H9 (cell line): Measurements from ENCODE around the gene CRHR1. TPM values are rescaled to one million over a fixed set of nuclear protein-coding genes. Genes with fewer than 3 reads are reported as not detected.

ENCODE experiments used
- DNase-seq: peaks from one replicate; pipeline ENCODE4 v3.0.0-alpha.2; 2017
- H2AFZ ChIP-seq: one replicate; pipeline ENCODE4 v1.6.1; 2013; ENCODE audit warnings: mild to moderate bottlenecking, low read length, control low read depth, moderate library complexity
- H2AK5ac ChIP-seq: 2 replicates; pipeline ENCODE4 v1.6.1; 2013; ENCODE audit warnings: low read length, control low read depth, mixed read lengths; ENCODE audit not compliant: insufficient read length
- H2BK120ac ChIP-seq: one replicate; pipeline ENCODE4 v1.6.1; 2013; ENCODE audit warnings: low read depth, mild to moderate bottlenecking, low read length, control low read depth, inconsistent platforms; ENCODE audit not compliant: poor library complexity, severe bottlenecking
- H2BK12ac ChIP-seq: 2 replicates; pipeline ENCODE4 v1.6.1; 2013; ENCODE audit warnings: low read length, control low read depth, mixed read lengths, low read depth; ENCODE audit not compliant: insufficient read length
- H2BK15ac ChIP-seq: 2 replicates; pipeline ENCODE4 v1.6.1; 2013; ENCODE audit warnings: low read depth, low read length, control low read depth
- H2BK20ac ChIP-seq: one replicate; pipeline ENCODE4 v1.6.1; 2013; ENCODE audit warnings: low read depth, mild to moderate bottlenecking, low read length, control low read depth, inconsistent platforms; ENCODE audit not compliant: poor library complexity, severe bottlenecking
- H2BK5ac ChIP-seq: 2 replicates; pipeline ENCODE4 v1.6.1; 2013; ENCODE audit warnings: low read length, control low read depth, mixed read lengths; ENCODE audit not compliant: insufficient read length
- H3K14ac ChIP-seq: 2 replicates; pipeline ENCODE4 v1.6.1; 2013; ENCODE audit warnings: low read length, control low read depth; ENCODE audit not compliant: insufficient read depth
- H3K18ac ChIP-seq: 2 replicates; pipeline ENCODE4 v1.6.1; 2013; ENCODE audit warnings: low read depth, mild to moderate bottlenecking, mixed read lengths, low read length, control low read depth; ENCODE audit not compliant: insufficient read length
- H3K23ac ChIP-seq: 2 replicates; pipeline ENCODE4 v1.6.1; 2013; ENCODE audit warnings: low read length, control low read depth, mixed read lengths, low read depth; ENCODE audit not compliant: insufficient read length
- H3K23me2 ChIP-seq: 2 replicates; pipeline ENCODE4 v1.6.1; 2013; ENCODE audit warnings: low read depth, mild to moderate bottlenecking, mixed read lengths, low read length, control low read depth; ENCODE audit not compliant: insufficient read length, poor library complexity, severe bottlenecking
- H3K27ac ChIP-seq: 2 replicates; pipeline ENCODE4 v1.5.1; 2013; ENCODE audit warnings: low read length, control low read depth, mixed read lengths, low read depth; ENCODE audit not compliant: insufficient read length
- H3K27me3 ChIP-seq: 2 replicates; pipeline ENCODE4 v1.6.1; 2013; ENCODE audit warnings: low read length, control low read depth, inconsistent platforms; ENCODE audit not compliant: insufficient read depth
- H3K4ac ChIP-seq: 2 replicates; pipeline ENCODE4 v1.6.1; 2013; ENCODE audit warnings: low read depth, mild to moderate bottlenecking, control low read depth, inconsistent platforms, low read length, moderate library complexity
- H3K4me1 ChIP-seq: 2 replicates; pipeline ENCODE4 v1.6.1; 2013; ENCODE audit warnings: low read length, control low read depth, inconsistent platforms; ENCODE audit not compliant: insufficient read depth
- H3K4me2 ChIP-seq: 2 replicates; pipeline ENCODE4 v1.6.1; 2013; ENCODE audit warnings: low read length, control low read depth, mixed read lengths; ENCODE audit not compliant: insufficient read length, insufficient read depth
- H3K56ac ChIP-seq: 2 replicates; pipeline ENCODE4 v1.6.1; 2013; ENCODE audit warnings: low read depth, mild to moderate bottlenecking, mixed read lengths, low read length, control low read depth; ENCODE audit not compliant: insufficient read length
- H3K79me1 ChIP-seq: 2 replicates; pipeline ENCODE4 v1.6.1; 2013; ENCODE audit warnings: low read depth, mild to moderate bottlenecking, moderate library complexity, low read length, control low read depth, inconsistent platforms; ENCODE audit not compliant: insufficient read depth, poor library complexity, severe bottlenecking
- H3K79me2 ChIP-seq: 2 replicates; pipeline ENCODE4 v1.6.1; 2013; ENCODE audit warnings: low read length, control low read depth, inconsistent platforms; ENCODE audit not compliant: insufficient read depth
- H3K9ac ChIP-seq: 2 replicates; pipeline ENCODE4 v1.6.1; 2013; ENCODE audit warnings: low read length, control low read depth, mixed read lengths; ENCODE audit not compliant: insufficient read length; ENCODE audit errors: extremely low read depth
- H3K9me3 ChIP-seq: one replicate; pipeline ENCODE4 v1.6.1; 2013; ENCODE audit warnings: low read depth, low read length, inconsistent platforms; ENCODE audit not compliant: control insufficient read depth
- H3T11ph ChIP-seq: one replicate; pipeline ENCODE4 v1.6.1; 2013; ENCODE audit warnings: mild to moderate bottlenecking, low read length, control low read depth, inconsistent platforms
- H4K20me1 ChIP-seq: one replicate; pipeline ENCODE4 v1.6.1; 2013; ENCODE audit not compliant: control insufficient read depth, insufficient read length, insufficient read depth
- H4K5ac ChIP-seq: 2 replicates; pipeline ENCODE4 v1.6.1; 2013; ENCODE audit warnings: low read depth, mild to moderate bottlenecking, mixed read lengths, low read length, control low read depth; ENCODE audit not compliant: insufficient read length
- H4K8ac ChIP-seq: replicated peaks from 2 replicates; pipeline ENCODE4 v1.6.1; 2013; ENCODE audit warnings: low read length, control low read depth, mixed read lengths, low read depth; ENCODE audit not compliant: insufficient read length
- H4K91ac ChIP-seq: 2 replicates; pipeline ENCODE4 v1.6.1; 2013; ENCODE audit warnings: low read depth, mild to moderate bottlenecking, moderate library complexity, mixed read lengths, low read length, control low read depth; ENCODE audit not compliant: insufficient read length
- H3K27ac Mint-ChIP-seq, 3 experiments: 2 replicates in 2 of 3; 3 replicates in 1 of 3; pipeline ENCODE4 v1.8.0; 2020 to 2021; ENCODE audit warnings: mixed read lengths in 3 of 3, mild to moderate bottlenecking in 1 of 3, moderate library complexity in 1 of 3
- H3K27me3 Mint-ChIP-seq: 2 replicates; pipeline ENCODE4 v1.8.0; 2021; ENCODE audit warnings: low read depth, mild to moderate bottlenecking, moderate library complexity, mixed read lengths
- H3K36me3 Mint-ChIP-seq, 3 experiments: 2 replicates in 2 of 3; 3 replicates in 1 of 3; pipeline ENCODE4 v1.8.0; 2020 to 2021; ENCODE audit warnings: low read depth in 3 of 3, mixed read lengths in 3 of 3; ENCODE audit not compliant: insufficient read depth in 1 of 3
- H3K4me1 Mint-ChIP-seq, 2 experiments: 2 replicates each; pipeline ENCODE4 v1.8.0; 2020; ENCODE audit warnings: mixed read lengths in 2 of 2
- H3K4me3 Mint-ChIP-seq, 2 experiments: 2 replicates in 1 of 2; 3 replicates in 1 of 2; pipeline ENCODE4 v1.8.0; 2020 to 2021; ENCODE audit warnings: mild to moderate bottlenecking in 2 of 2, mixed read lengths in 2 of 2, moderate library complexity in 1 of 2
- H3K9me3 Mint-ChIP-seq, 2 experiments: 2 replicates in 1 of 2; 3 replicates in 1 of 2; pipeline ENCODE4 v1.8.0; 2020; ENCODE audit warnings: mild to moderate bottlenecking in 2 of 2, mixed read lengths in 2 of 2, moderate library complexity in 1 of 2
- CTCF ChIP-seq: fragments of 200-600 bp; sonication (generic); conservative IDR thresholded peaks from 3 replicates; pipeline ENCODE4 v1.8.0; 2021; ENCODE audit warnings: antibody characterized with exemption, mild to moderate bottlenecking
- WGBS: extraction: QIAGEN DNeasy Blood & Tissue Kit; methylation state at CpG from one replicate; pipeline ENCODE4 v1.1.7; 2013; ENCODE audit warnings: missing lambda C conversion rate, low lambda C conversion rate, mixed read lengths; ENCODE audit not compliant: insufficient read length; ENCODE audit errors: extremely low coverage; 5-methylcytosine and 5-hydroxymethylcytosine counted together
- total RNA-seq: library from RNA; stranded (reverse); gene quantifications from 2 replicates; pipeline ENCODE4 v1.2.1, GENCODE V29; 2021

The CRHR1 gene
- total RNA-seq, 1 experiment from 2014 or later = 0.52 TPM

GRCh38 chr17:45851022-45851421 is 66.9 kb downstream of the CRHR1 start:
- DNase-seq = no peak
- H3K79me1 ChIP-seq = no peaks in the 10 kb centered on the region
- WGBS = no CpG with 5 or more reads among the region's 6 CpGs
- Mint-ChIP-seq H3K27me3 (peaks cover 25% of the 10 kb centered on the region), H3K4me1 (0 out of 4 replicates have a peak, but pooled peaks cover 0 to 3% of the 10 kb centered on the region in 2 experiments), H3K27ac (no peak overlapping the region), H3K9me3 (0 out of 5 replicates have a peak, but pooled peaks cover 0 to 3% of the 10 kb centered on the region in 2 experiments), H3K36me3 (no peaks in the 10 kb centered on the region), H3K4me3 (no peak overlapping the region)
- H3K4ac ChIP-seq = no peak overlapping the region
- no peak overlapping the region for H3T11ph ChIP-seq
- H3K9me3 ChIP-seq = no peaks in the 10 kb centered on the region
- no peak overlapping the region for H2BK12ac ChIP-seq
- no peaks in the 10 kb centered on the region for H4K20me1 ChIP-seq
- no peak overlapping the region for H2AFZ ChIP-seq
- H4K91ac ChIP-seq = no peak overlapping the region
- peaks cover 3% of the 10 kb centered on the region; the same call in 1 of the 2 replicates for H3K27me3 ChIP-seq
- H4K8ac ChIP-seq = no peak overlapping the region
- no peak overlapping the region for H3K14ac ChIP-seq
- H2BK15ac ChIP-seq = no peak overlapping the region
- H3K23me2 ChIP-seq = no peaks in the 10 kb centered on the region
- no peak overlapping the region for H3K27ac ChIP-seq
- H2BK20ac ChIP-seq = no peak overlapping the region
- no peak overlapping the region for H3K4me2 ChIP-seq
- no peak overlapping the region for H3K56ac ChIP-seq
- no peak for TF ChIP-seq CTCF
- no peak overlapping the region for H2BK5ac ChIP-seq
- H2AK5ac ChIP-seq = no peak overlapping the region
- H2BK120ac ChIP-seq = no peak overlapping the region
- no peaks in the 10 kb centered on the region for H3K79me2 ChIP-seq
- no peak overlapping the region for H3K23ac ChIP-seq
- H3K4me1 ChIP-seq = no peaks in the 10 kb centered on the region
- H4K5ac ChIP-seq = no peak overlapping the region
- H3K9ac ChIP-seq = no peak overlapping the region
- no peak overlapping the region for H3K18ac ChIP-seq
